ENCODE results near the gene PITPNC1.

DNA sequence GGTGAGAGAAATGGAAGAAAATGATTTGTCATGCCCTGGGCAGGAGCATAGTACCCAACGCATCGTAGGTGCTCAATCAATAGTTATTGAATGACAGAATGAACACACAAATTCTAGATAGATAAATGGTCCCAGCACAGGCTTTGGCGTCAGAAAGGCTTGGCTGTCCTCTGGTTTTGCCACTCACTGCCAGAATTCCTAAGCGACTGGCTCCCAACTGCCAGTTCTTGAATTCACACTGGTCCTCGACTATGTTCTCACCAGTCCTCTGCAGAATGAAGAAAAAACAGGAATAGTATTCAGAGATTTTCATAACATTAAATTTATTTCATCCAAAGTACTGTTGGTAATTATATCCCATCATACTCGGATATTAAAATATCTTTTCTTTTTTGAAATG, 177.6 kb downstream of the PITPNC1 start:
- TF ChIP-seq POLR2A (IDR thresholded peaks at IDR 0.05) = no peak
- TF ChIP-seq, protein P1, sequence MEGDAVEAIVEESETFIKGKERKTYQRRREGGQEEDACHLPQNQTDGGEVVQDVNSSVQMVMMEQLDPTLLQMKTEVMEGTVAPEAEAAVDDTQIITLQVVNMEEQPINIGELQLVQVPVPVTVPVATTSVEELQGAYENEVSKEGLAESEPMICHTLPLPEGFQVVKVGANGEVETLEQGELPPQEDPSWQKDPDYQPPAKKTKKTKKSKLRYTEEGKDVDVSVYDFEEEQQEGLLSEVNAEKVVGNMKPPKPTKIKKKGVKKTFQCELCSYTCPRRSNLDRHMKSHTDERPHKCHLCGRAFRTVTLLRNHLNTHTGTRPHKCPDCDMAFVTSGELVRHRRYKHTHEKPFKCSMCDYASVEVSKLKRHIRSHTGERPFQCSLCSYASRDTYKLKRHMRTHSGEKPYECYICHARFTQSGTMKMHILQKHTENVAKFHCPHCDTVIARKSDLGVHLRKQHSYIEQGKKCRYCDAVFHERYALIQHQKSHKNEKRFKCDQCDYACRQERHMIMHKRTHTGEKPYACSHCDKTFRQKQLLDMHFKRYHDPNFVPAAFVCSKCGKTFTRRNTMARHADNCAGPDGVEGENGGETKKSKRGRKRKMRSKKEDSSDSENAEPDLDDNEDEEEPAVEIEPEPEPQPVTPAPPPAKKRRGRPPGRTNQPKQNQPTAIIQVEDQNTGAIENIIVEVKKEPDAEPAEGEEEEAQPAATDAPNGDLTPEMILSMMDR (IDR thresholded peaks at IDR 0.05) = no peak
- TF ChIP-seq POLR2AphosphoS5 (IDR thresholded peaks at IDR 0.05; ENCODE audit: insufficient read depth in 1 of 2, low read depth in 1 of 2) = no peak
